Sciatic nerve (tissue), 2 donors: ENCODE results near the gene RDH12. TPM values are rescaled to one million over a fixed set of nuclear protein-coding genes. Genes with fewer than 3 reads are reported as not detected.

ENCODE experiments used
- ATAC-seq: fragments of 200-7000 bp; cut with Tn5 transposase; one replicate; pipeline ENCODE4 v1.9.1; 2020; ENCODE audit warnings: mild to moderate bottlenecking, moderate library complexity
- DNase-seq: peaks from one replicate; pipeline ENCODE4 v3.0.0-alpha.2; 2020; ENCODE audit warnings: low spot score
- intact Hi-C: fragments of 100-400 bp; cut with DNase I; formaldehyde crosslinking; loops from one replicate; pipeline ENCODE4 v1.14.2; 2022
- total RNA-seq: library from RNA; stranded (reverse); fragmentation: NEBNext Ultra II Directional; extraction: Animal tissue kit (Norgen Biotek cat#: 25700); gene quantifications from one replicate; pipeline ENCODE4 v1.2.1, GENCODE V29; 2021
- donor health status: DM: no; HTN: no; CAD: no.
- donor health status: DM: no; HTN: no; CAD: no.

The RDH12 gene
- total RNA-seq, 1 donor from 2014 or later, result not detected

- intact Hi-C loops, result no loop called here
- no peak for DNase-seq
- ATAC-seq, result no peak
Measured at GRCh38 chr14:67778792-67779191, 77.1 kb downstream of the RDH12 start.

DNA sequence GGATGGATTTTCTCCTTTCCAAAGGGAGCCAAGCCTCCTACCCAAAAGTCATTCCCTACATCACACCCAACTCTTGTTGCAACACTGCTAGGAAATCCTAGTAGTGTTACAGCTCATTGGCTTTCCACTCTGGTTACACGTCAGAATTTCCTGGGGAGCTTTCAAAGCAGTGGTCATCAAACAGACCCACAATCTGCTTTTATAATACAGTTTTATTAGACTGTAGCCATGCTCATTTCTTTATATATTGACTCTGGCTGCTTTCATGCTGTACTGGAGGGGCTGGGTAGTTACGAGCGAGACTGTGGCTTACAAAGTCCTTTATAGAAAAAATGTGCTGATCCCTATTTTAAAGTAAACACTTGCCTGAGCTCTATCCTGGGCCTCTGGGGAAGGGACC is 80.4 kb downstream of the RDH12 start:
- ATAC-seq, result no peak
- intact Hi-C loops, result no loop called here
- DNase-seq, result no peak

Other genes starting within 250 kb of the RDH12 start
- gene TMEM229B, start 213.2 kb upstream of the RDH12 start, total RNA-seq, result 2.9 TPM
- gene PLEKHH1, start 168.6 kb upstream of the RDH12 start, total RNA-seq, result 6.1 TPM
- 21.6 TPM for gene PIGH, start 101.6 kb upstream of the RDH12 start, total RNA-seq
- 2.8 TPM for gene ARG2, start 82.0 kb upstream of the RDH12 start, total RNA-seq
- 111 TPM for gene VTI1B, start 27.3 kb upstream of the RDH12 start, total RNA-seq
- 46.1 TPM for gene RDH11, start 6.1 kb upstream of the RDH12 start, total RNA-seq
- gene ZFYVE26, start 114.7 kb downstream of the RDH12 start, total RNA-seq, result 31.9 TPM
- gene RAD51B, start 117.9 kb downstream of the RDH12 start, total RNA-seq, result 30.4 TPM